H9 (cell line): ENCODE results near the gene MKRN1. TPM values are rescaled to one million over a fixed set of nuclear protein-coding genes. Genes with fewer than 3 reads are reported as not detected.
A peak's percentile ranks its signal among the peaks of the same experiment; 100 is the strongest.

Experiments used
- DNase-seq: peaks from one replicate; pipeline ENCODE4 v3.0.0-alpha.2; 2017
- H2AFZ ChIP-seq: one replicate; pipeline ENCODE4 v1.6.1; 2013; ENCODE audit warnings: mild to moderate bottlenecking, low read length, control low read depth, moderate library complexity
- H2AK5ac ChIP-seq: 2 replicates; pipeline ENCODE4 v1.6.1; 2013; ENCODE audit warnings: low read length, control low read depth, mixed read lengths; ENCODE audit not compliant: insufficient read length
- H2BK120ac ChIP-seq: one replicate; pipeline ENCODE4 v1.6.1; 2013; ENCODE audit warnings: low read depth, mild to moderate bottlenecking, low read length, control low read depth, inconsistent platforms; ENCODE audit not compliant: poor library complexity, severe bottlenecking
- H2BK12ac ChIP-seq: 2 replicates; pipeline ENCODE4 v1.6.1; 2013; ENCODE audit warnings: low read length, control low read depth, mixed read lengths, low read depth; ENCODE audit not compliant: insufficient read length
- H2BK15ac ChIP-seq: 2 replicates; pipeline ENCODE4 v1.6.1; 2013; ENCODE audit warnings: low read depth, low read length, control low read depth
- H2BK20ac ChIP-seq: one replicate; pipeline ENCODE4 v1.6.1; 2013; ENCODE audit warnings: low read depth, mild to moderate bottlenecking, low read length, control low read depth, inconsistent platforms; ENCODE audit not compliant: poor library complexity, severe bottlenecking
- H2BK5ac ChIP-seq: 2 replicates; pipeline ENCODE4 v1.6.1; 2013; ENCODE audit warnings: low read length, control low read depth, mixed read lengths; ENCODE audit not compliant: insufficient read length
- H3K14ac ChIP-seq: 2 replicates; pipeline ENCODE4 v1.6.1; 2013; ENCODE audit warnings: low read length, control low read depth; ENCODE audit not compliant: insufficient read depth
- H3K18ac ChIP-seq: 2 replicates; pipeline ENCODE4 v1.6.1; 2013; ENCODE audit warnings: low read depth, mild to moderate bottlenecking, mixed read lengths, low read length, control low read depth; ENCODE audit not compliant: insufficient read length
- H3K23ac ChIP-seq: 2 replicates; pipeline ENCODE4 v1.6.1; 2013; ENCODE audit warnings: low read length, control low read depth, mixed read lengths, low read depth; ENCODE audit not compliant: insufficient read length
- H3K23me2 ChIP-seq: 2 replicates; pipeline ENCODE4 v1.6.1; 2013; ENCODE audit warnings: low read depth, mild to moderate bottlenecking, mixed read lengths, low read length, control low read depth; ENCODE audit not compliant: insufficient read length, poor library complexity, severe bottlenecking
- H3K27ac ChIP-seq: 2 replicates; pipeline ENCODE4 v1.5.1; 2013; ENCODE audit warnings: low read length, control low read depth, mixed read lengths, low read depth; ENCODE audit not compliant: insufficient read length
- H3K27me3 ChIP-seq: 2 replicates; pipeline ENCODE4 v1.6.1; 2013; ENCODE audit warnings: low read length, control low read depth, inconsistent platforms; ENCODE audit not compliant: insufficient read depth
- H3K4ac ChIP-seq: 2 replicates; pipeline ENCODE4 v1.6.1; 2013; ENCODE audit warnings: low read depth, mild to moderate bottlenecking, control low read depth, inconsistent platforms, low read length, moderate library complexity
- H3K4me1 ChIP-seq: 2 replicates; pipeline ENCODE4 v1.6.1; 2013; ENCODE audit warnings: low read length, control low read depth, inconsistent platforms; ENCODE audit not compliant: insufficient read depth
- H3K4me2 ChIP-seq: 2 replicates; pipeline ENCODE4 v1.6.1; 2013; ENCODE audit warnings: low read length, control low read depth, mixed read lengths; ENCODE audit not compliant: insufficient read length, insufficient read depth
- H3K56ac ChIP-seq: 2 replicates; pipeline ENCODE4 v1.6.1; 2013; ENCODE audit warnings: low read depth, mild to moderate bottlenecking, mixed read lengths, low read length, control low read depth; ENCODE audit not compliant: insufficient read length
- H3K79me1 ChIP-seq: 2 replicates; pipeline ENCODE4 v1.6.1; 2013; ENCODE audit warnings: low read depth, mild to moderate bottlenecking, moderate library complexity, low read length, control low read depth, inconsistent platforms; ENCODE audit not compliant: insufficient read depth, poor library complexity, severe bottlenecking
- H3K79me2 ChIP-seq: 2 replicates; pipeline ENCODE4 v1.6.1; 2013; ENCODE audit warnings: low read length, control low read depth, inconsistent platforms; ENCODE audit not compliant: insufficient read depth
- H3K9ac ChIP-seq: 2 replicates; pipeline ENCODE4 v1.6.1; 2013; ENCODE audit warnings: low read length, control low read depth, mixed read lengths; ENCODE audit not compliant: insufficient read length; ENCODE audit errors: extremely low read depth
- H3K9me3 ChIP-seq: one replicate; pipeline ENCODE4 v1.6.1; 2013; ENCODE audit warnings: low read depth, low read length, inconsistent platforms; ENCODE audit not compliant: control insufficient read depth
- H3T11ph ChIP-seq: one replicate; pipeline ENCODE4 v1.6.1; 2013; ENCODE audit warnings: mild to moderate bottlenecking, low read length, control low read depth, inconsistent platforms
- H4K20me1 ChIP-seq: one replicate; pipeline ENCODE4 v1.6.1; 2013; ENCODE audit not compliant: control insufficient read depth, insufficient read length, insufficient read depth
- H4K5ac ChIP-seq: 2 replicates; pipeline ENCODE4 v1.6.1; 2013; ENCODE audit warnings: low read depth, mild to moderate bottlenecking, mixed read lengths, low read length, control low read depth; ENCODE audit not compliant: insufficient read length
- H4K8ac ChIP-seq: replicated peaks from 2 replicates; pipeline ENCODE4 v1.6.1; 2013; ENCODE audit warnings: low read length, control low read depth, mixed read lengths, low read depth; ENCODE audit not compliant: insufficient read length
- H4K91ac ChIP-seq: 2 replicates; pipeline ENCODE4 v1.6.1; 2013; ENCODE audit warnings: low read depth, mild to moderate bottlenecking, moderate library complexity, mixed read lengths, low read length, control low read depth; ENCODE audit not compliant: insufficient read length
- H3K27ac Mint-ChIP-seq, 3 experiments: 2 replicates in 2 of 3; 3 replicates in 1 of 3; pipeline ENCODE4 v1.8.0; 2020 to 2021; ENCODE audit warnings: mixed read lengths in 3 of 3, mild to moderate bottlenecking in 1 of 3, moderate library complexity in 1 of 3
- H3K27me3 Mint-ChIP-seq: 2 replicates; pipeline ENCODE4 v1.8.0; 2021; ENCODE audit warnings: low read depth, mild to moderate bottlenecking, moderate library complexity, mixed read lengths
- H3K36me3 Mint-ChIP-seq, 3 experiments: 2 replicates in 2 of 3; 3 replicates in 1 of 3; pipeline ENCODE4 v1.8.0; 2020 to 2021; ENCODE audit warnings: low read depth in 3 of 3, mixed read lengths in 3 of 3; ENCODE audit not compliant: insufficient read depth in 1 of 3
- H3K4me1 Mint-ChIP-seq, 2 experiments: 2 replicates each; pipeline ENCODE4 v1.8.0; 2020; ENCODE audit warnings: mixed read lengths in 2 of 2
- H3K4me3 Mint-ChIP-seq, 2 experiments: 2 replicates in 1 of 2; 3 replicates in 1 of 2; pipeline ENCODE4 v1.8.0; 2020 to 2021; ENCODE audit warnings: mild to moderate bottlenecking in 2 of 2, mixed read lengths in 2 of 2, moderate library complexity in 1 of 2
- H3K9me3 Mint-ChIP-seq, 2 experiments: 2 replicates in 1 of 2; 3 replicates in 1 of 2; pipeline ENCODE4 v1.8.0; 2020; ENCODE audit warnings: mild to moderate bottlenecking in 2 of 2, mixed read lengths in 2 of 2, moderate library complexity in 1 of 2
- WGBS: extraction: QIAGEN DNeasy Blood & Tissue Kit; methylation state at CpG from one replicate; pipeline ENCODE4 v1.1.7; 2013; ENCODE audit warnings: missing lambda C conversion rate, low lambda C conversion rate, mixed read lengths; ENCODE audit not compliant: insufficient read length; ENCODE audit errors: extremely low coverage; 5-methylcytosine and 5-hydroxymethylcytosine counted together
- total RNA-seq: library from RNA; stranded (reverse); gene quantifications from 2 replicates; pipeline ENCODE4 v1.2.1, GENCODE V29; 2021
- TF ChIP-seq, protein P1 (sequence below): fragments of 200-600 bp; sonication (generic); conservative IDR thresholded peaks from 3 replicates; pipeline ENCODE4 v1.8.0; 2021; ENCODE audit warnings: antibody characterized with exemption, mild to moderate bottlenecking

Gene MKRN1
- total RNA-seq, 1 experiment from 2014 or later, result 106 TPM

DNA sequence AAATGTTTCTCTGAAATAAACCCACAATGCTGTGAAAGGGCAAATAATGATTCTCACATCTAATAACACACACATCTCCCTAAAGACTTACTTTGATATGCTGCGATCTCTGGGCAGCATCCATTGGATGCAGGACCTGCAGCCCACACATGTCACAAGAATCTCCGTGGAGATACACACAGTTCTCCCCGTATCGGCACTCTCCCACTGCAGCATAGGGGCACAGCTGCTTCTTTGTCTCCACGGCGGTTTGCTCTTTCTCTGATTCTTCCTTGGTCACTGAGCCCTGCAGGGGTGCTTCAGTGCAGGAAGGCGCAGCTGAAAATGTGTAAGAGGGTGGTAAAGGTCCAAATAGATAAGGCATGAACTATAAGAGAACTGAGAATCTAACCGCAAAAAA lies 20.4 kb downstream of the MKRN1 start:
- no peak overlapping the region for H4K8ac ChIP-seq
- no peak overlapping the region for H2AK5ac ChIP-seq
- Mint-ChIP-seq H3K36me3 (peaks cover 35 to 77% (median 67%) of the 10 kb centered on the region in 3 experiments), H3K4me3 (no peak overlapping the region), H3K27ac (peak overlapping the region; percentile 7 to 88 (median 87); a peak in 5 of 7 replicates), H3K27me3 (no peaks in the 10 kb centered on the region), H3K4me1 (peaks cover 53 to 54% of the 10 kb centered on the region in 2 experiments), H3K9me3 (no peaks in the 10 kb centered on the region)
- H3K27me3 ChIP-seq, result no peaks in the 10 kb centered on the region
- no peak overlapping the region for H3K56ac ChIP-seq
- no peak overlapping the region for H3K18ac ChIP-seq
- H2BK15ac ChIP-seq, result no peak overlapping the region
- no peak overlapping the region for H2AFZ ChIP-seq
- peaks cover 18% of the 10 kb centered on the region for H3K4me1 ChIP-seq
- no peak overlapping the region for H3K9ac ChIP-seq
- H4K91ac ChIP-seq, result no peak overlapping the region
- no peak overlapping the region for H2BK12ac ChIP-seq
- no peak overlapping the region for H3K27ac ChIP-seq
- no peak overlapping the region for H3K23ac ChIP-seq
- peaks cover 2% of the 10 kb centered on the region for H3K79me1 ChIP-seq
- H2BK120ac ChIP-seq, result no peak overlapping the region
- no peak overlapping the region for H3K14ac ChIP-seq
- H3K9me3 ChIP-seq, result no peaks in the 10 kb centered on the region
- no peak overlapping the region for H2BK20ac ChIP-seq
- H2BK5ac ChIP-seq, result no peak overlapping the region
- no peak overlapping the region for H3K4ac ChIP-seq
- H3K79me2 ChIP-seq, result peaks cover 4% of the 10 kb centered on the region; the same call in 1 of the 2 replicates
- DNase-seq, result no peak
- WGBS, result no CpG with 5 or more reads among the region's 8 CpGs
- H4K20me1 ChIP-seq, result no peaks in the 10 kb centered on the region
- H3K4me2 ChIP-seq, result no peak overlapping the region
- TF ChIP-seq, protein P1, sequence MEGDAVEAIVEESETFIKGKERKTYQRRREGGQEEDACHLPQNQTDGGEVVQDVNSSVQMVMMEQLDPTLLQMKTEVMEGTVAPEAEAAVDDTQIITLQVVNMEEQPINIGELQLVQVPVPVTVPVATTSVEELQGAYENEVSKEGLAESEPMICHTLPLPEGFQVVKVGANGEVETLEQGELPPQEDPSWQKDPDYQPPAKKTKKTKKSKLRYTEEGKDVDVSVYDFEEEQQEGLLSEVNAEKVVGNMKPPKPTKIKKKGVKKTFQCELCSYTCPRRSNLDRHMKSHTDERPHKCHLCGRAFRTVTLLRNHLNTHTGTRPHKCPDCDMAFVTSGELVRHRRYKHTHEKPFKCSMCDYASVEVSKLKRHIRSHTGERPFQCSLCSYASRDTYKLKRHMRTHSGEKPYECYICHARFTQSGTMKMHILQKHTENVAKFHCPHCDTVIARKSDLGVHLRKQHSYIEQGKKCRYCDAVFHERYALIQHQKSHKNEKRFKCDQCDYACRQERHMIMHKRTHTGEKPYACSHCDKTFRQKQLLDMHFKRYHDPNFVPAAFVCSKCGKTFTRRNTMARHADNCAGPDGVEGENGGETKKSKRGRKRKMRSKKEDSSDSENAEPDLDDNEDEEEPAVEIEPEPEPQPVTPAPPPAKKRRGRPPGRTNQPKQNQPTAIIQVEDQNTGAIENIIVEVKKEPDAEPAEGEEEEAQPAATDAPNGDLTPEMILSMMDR, result no peak
- no peaks in the 10 kb centered on the region for H3K23me2 ChIP-seq
- H4K5ac ChIP-seq, result no peak overlapping the region
- H3T11ph ChIP-seq, result no peak overlapping the region
